Type B pancreatic cell (in vitro differentiated cells): ENCODE data around the gene HNRNPA2B1. TPM values are rescaled to one million over a fixed set of nuclear protein-coding genes. Genes with fewer than 3 reads are reported as not detected.
A peak's percentile ranks its signal among the peaks of the same experiment; 100 is the strongest.

Experiments used
- DNase-seq: peaks from one replicate; pipeline ENCODE4 v3.0.0; 2021; ENCODE audit warnings: mixed read lengths; ENCODE audit not compliant: unreplicated experiment; ENCODE audit errors: extremely low spot score
- H3K27ac Mint-ChIP-seq: 2 replicates; pipeline ENCODE4 v1.8.0; 2021; ENCODE audit warnings: mild to moderate bottlenecking, mixed read lengths
- H3K27me3 Mint-ChIP-seq: 2 replicates; pipeline ENCODE4 v1.8.0; 2021; ENCODE audit warnings: mixed read lengths
- H3K36me3 Mint-ChIP-seq: 2 replicates; pipeline ENCODE4 v1.8.0; 2021; ENCODE audit warnings: mixed read lengths
- H3K4me1 Mint-ChIP-seq: one replicate; pipeline ENCODE4 v1.8.0; 2021; ENCODE audit warnings: mixed read lengths; ENCODE audit not compliant: unreplicated experiment
- H3K4me3 Mint-ChIP-seq: 2 replicates; pipeline ENCODE4 v1.8.0; 2021; ENCODE audit warnings: mild to moderate bottlenecking, mixed read lengths
- H3K9me3 Mint-ChIP-seq: 2 replicates; pipeline ENCODE4 v1.8.0; 2021; ENCODE audit warnings: mixed read lengths
- total RNA-seq: library from RNA; stranded (reverse); gene quantifications from 2 replicates; pipeline ENCODE4 v1.2.1, GENCODE V29; 2021; ENCODE audit warnings: low replicate concordance
- TF ChIP-seq, protein P1 (sequence below): fragments of 200-600 bp; sonication (generic); conservative IDR thresholded peaks from 2 replicates; pipeline ENCODE4 v1.5.0; 2021; ENCODE audit warnings: antibody characterized with exemption, mild to moderate bottlenecking

Gene HNRNPA2B1
- total RNA-seq, 1 donor from 2014 or later = 733 TPM

DNA sequence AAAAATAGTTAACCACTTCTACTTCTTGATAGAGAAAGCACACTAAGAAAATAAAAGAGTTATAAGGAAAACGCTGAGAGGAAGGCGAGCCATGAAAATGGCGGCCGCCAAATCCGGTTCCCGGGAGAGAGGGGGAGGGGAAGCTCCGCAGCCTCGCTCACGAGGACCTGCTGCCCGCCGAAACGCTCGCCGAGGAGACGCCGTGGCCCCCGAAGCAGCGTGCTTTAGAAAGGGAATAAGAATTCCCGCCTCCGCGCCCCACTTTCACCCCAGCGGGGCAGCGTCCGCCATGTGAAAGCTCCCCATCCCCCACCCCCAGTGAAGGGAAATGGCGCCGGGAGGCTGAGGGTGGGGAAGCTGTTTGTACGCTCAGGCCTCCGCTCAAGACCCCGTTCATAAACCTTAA is 505 bp downstream of the HNRNPA2B1 start:
- H3K4me3 Mint-ChIP-seq = peak overlapping the region; percentile 97
- H3K36me3 Mint-ChIP-seq = peaks cover 61% of the 10 kb centered on the region
- peak overlapping the region; percentile 100 for H3K27ac Mint-ChIP-seq
- peaks cover 33% of the 10 kb centered on the region for H3K4me1 Mint-ChIP-seq
- H3K9me3 Mint-ChIP-seq = no peaks in the 10 kb centered on the region
- peak; percentile 83 for DNase-seq
- TF ChIP-seq, protein P1, sequence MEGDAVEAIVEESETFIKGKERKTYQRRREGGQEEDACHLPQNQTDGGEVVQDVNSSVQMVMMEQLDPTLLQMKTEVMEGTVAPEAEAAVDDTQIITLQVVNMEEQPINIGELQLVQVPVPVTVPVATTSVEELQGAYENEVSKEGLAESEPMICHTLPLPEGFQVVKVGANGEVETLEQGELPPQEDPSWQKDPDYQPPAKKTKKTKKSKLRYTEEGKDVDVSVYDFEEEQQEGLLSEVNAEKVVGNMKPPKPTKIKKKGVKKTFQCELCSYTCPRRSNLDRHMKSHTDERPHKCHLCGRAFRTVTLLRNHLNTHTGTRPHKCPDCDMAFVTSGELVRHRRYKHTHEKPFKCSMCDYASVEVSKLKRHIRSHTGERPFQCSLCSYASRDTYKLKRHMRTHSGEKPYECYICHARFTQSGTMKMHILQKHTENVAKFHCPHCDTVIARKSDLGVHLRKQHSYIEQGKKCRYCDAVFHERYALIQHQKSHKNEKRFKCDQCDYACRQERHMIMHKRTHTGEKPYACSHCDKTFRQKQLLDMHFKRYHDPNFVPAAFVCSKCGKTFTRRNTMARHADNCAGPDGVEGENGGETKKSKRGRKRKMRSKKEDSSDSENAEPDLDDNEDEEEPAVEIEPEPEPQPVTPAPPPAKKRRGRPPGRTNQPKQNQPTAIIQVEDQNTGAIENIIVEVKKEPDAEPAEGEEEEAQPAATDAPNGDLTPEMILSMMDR = no peak
- H3K27me3 Mint-ChIP-seq = peaks cover 7% of the 10 kb centered on the region

DNA sequence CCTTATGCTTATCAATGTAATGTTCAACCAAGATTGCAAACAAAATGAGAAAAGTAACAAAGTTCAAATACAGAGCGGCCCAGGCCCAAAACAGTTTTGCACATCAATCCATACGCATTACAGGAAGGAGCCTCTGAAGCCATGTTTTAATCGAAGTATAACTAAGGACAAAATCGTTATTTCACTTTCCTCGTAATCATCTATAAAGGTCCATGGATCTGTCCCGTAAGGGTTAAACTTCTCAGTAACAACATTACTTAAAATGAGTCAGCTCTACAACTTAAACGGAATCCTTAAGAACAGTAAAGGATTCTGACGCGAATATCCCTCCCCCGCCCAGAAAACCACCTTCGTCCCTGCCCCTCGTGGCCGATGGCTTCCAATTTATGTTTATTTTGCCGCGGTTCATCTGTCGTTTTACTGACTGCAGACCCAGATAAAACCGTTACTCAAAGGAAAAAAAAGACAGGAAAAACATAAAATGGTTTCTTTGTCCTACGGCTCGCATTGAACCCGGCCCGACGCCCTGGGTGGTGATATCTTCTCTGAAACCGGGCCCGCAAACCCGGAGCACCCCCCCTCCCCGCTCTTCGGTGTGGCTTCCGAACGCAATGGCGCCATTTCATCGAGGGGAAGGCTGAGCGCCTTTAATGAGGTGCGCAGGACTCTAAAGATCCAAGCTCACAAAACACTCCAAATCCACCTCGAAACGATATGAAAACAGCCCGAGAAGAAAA is 1.1 kb downstream of the HNRNPA2B1 start:
- H3K9me3 Mint-ChIP-seq = no peaks in the 10 kb centered on the region
- peaks cover 29% of the 10 kb centered on the region for H3K4me1 Mint-ChIP-seq
- peak overlapping the region; percentile 97 for H3K4me3 Mint-ChIP-seq
- peak overlapping the region; percentile 100 for H3K27ac Mint-ChIP-seq
- no peak for DNase-seq
- H3K36me3 Mint-ChIP-seq = peaks cover 59% of the 10 kb centered on the region
- TF ChIP-seq, protein P1 = no peak
- peaks cover 7% of the 10 kb centered on the region for H3K27me3 Mint-ChIP-seq

DNA sequence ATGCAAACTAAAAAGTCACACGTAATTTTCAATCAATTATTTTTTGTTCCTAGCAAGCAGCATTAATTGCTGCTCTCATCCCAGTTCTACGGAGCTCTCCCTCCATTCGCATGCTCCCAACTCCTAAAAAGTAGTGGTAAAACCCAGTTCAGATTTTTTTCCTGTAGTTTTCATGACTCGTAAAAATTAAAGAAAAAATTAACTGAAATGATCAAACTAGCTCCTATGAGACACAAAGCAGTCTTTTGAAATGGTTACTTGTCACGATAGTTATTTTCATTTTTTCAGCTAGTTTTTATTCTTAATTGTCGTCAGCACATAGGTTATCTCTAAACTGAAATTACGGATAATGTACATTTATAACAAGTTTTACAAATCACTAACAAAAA is 1.8 kb downstream of the HNRNPA2B1 start:
- no peak for DNase-seq
- TF ChIP-seq, protein P1 = no peak
- peaks cover 58% of the 10 kb centered on the region for H3K36me3 Mint-ChIP-seq
- H3K4me1 Mint-ChIP-seq = peaks cover 26% of the 10 kb centered on the region
- H3K9me3 Mint-ChIP-seq = no peaks in the 10 kb centered on the region
- peaks cover 7% of the 10 kb centered on the region for H3K27me3 Mint-ChIP-seq
- peak overlapping the region; percentile 97 for H3K4me3 Mint-ChIP-seq
- H3K27ac Mint-ChIP-seq = peak overlapping the region; percentile 100

DNA sequence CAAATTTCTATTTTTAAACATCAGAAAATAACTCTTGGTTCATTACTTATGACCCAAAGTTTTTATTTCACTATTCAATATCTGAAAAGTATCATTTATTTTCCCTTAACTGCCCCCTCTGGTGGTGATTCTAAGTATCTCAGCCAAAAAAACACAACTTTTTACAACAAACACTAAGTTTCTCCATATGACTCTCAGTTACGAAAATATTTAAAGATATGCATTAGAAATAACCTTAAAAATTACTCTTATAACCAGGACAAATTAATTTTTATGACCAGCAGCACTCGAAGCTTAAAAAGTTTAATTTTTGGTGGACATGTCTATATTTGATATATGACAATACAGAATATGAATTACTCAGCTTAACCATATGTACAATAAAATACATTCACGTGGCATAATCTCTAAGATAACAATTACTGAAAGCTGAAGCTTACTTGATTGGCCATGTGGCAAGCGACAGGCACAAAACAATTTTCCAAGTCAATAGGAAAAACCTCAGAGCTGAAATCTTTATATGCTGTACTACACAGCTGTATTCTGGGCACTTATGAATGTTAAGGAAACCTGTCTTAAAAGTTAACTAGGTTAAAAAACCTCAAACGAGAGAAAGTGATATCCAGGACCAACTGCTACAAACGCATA is 2.3 kb downstream of the HNRNPA2B1 start:
- peak overlapping the region; percentile 97 for H3K4me3 Mint-ChIP-seq
- peaks cover 7% of the 10 kb centered on the region for H3K27me3 Mint-ChIP-seq
- peaks cover 63% of the 10 kb centered on the region for H3K36me3 Mint-ChIP-seq
- peak overlapping the region; percentile 100 for H3K27ac Mint-ChIP-seq
- no peak for DNase-seq
- peaks cover 30% of the 10 kb centered on the region for H3K4me1 Mint-ChIP-seq
- TF ChIP-seq, protein P1 = peak; percentile 96
- H3K9me3 Mint-ChIP-seq = no peaks in the 10 kb centered on the region

- H3K27me3 Mint-ChIP-seq = peaks cover 7% of the 10 kb centered on the region
- H3K36me3 Mint-ChIP-seq = peaks cover 71% of the 10 kb centered on the region
- TF ChIP-seq, protein P1 = no peak
- no peak for DNase-seq
- peaks cover 38% of the 10 kb centered on the region for H3K4me1 Mint-ChIP-seq
- peak overlapping the region; percentile 97 for H3K4me3 Mint-ChIP-seq
- peak overlapping the region; percentile 100 for H3K27ac Mint-ChIP-seq
- H3K9me3 Mint-ChIP-seq = no peaks in the 10 kb centered on the region
Measured at GRCh38 chr7:26197153-26198115, 3.1 kb downstream of the HNRNPA2B1 start.
